K562 treated with DMSO at 1 percent for 12 hours (cell line): ENCODE data around the gene ALDH18A1. TPM values are rescaled to one million over a fixed set of nuclear protein-coding genes. Genes with fewer than 3 reads are reported as not detected.

Source experiments
- total RNA-seq: library from RNA; unstranded; fragments of 300-600 nt; gene quantifications from 2 replicates; pipeline ENCODE4 v1.2.3, GENCODE V29; 2022; ENCODE audit not compliant: insufficient read depth

Gene ALDH18A1
- 12.8 and 27.1 TPM in 2 replicates for total RNA-seq

DNA sequence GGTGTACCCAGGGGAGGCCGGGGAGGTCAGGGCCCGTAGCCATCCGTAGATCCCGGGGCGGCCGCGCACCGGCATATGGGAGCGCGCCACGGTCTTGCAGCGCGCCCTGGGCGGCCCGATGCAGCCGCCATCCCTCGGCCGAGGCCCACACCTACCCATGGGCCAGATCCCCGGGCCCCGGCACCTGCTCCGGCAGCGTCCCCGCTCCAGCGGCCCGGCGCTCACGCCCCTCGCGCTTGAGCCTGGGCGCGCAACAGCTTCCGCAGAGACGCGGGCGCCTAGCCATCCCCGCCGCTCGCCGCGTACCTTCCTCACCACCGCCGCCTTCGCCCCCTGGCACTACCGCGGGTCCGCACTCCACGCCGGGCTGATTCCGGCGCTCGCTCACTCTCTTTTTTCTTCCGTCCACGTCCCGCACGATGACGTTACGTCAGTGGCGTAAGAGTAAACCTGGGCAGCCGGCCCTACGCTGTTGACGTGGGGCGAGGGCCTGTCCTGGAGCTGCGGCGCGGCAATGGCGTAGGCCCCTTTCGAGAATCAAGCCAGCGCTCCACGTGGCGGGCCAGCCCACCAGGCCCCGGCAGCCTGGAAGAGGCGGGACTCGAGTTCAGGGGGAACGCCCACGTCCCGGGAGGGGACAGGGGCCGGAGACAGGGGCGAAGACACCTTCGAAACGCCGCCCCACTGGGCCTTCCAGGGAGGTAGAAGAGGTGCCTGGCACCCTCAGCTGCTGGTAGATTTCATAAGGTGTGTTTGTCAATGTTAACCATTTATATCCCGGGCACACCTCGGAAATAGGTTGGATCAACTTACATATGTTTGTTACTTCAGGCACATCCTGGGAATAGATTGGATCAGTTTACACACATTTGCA, at the start of gene ALDH18A1:
Gene ALDH18A1 (minus strand): TSS at position 421 of the 874 bp plus-strand sequence. CDS start 3,334 bp downstream, outside the sequence.

DNA sequence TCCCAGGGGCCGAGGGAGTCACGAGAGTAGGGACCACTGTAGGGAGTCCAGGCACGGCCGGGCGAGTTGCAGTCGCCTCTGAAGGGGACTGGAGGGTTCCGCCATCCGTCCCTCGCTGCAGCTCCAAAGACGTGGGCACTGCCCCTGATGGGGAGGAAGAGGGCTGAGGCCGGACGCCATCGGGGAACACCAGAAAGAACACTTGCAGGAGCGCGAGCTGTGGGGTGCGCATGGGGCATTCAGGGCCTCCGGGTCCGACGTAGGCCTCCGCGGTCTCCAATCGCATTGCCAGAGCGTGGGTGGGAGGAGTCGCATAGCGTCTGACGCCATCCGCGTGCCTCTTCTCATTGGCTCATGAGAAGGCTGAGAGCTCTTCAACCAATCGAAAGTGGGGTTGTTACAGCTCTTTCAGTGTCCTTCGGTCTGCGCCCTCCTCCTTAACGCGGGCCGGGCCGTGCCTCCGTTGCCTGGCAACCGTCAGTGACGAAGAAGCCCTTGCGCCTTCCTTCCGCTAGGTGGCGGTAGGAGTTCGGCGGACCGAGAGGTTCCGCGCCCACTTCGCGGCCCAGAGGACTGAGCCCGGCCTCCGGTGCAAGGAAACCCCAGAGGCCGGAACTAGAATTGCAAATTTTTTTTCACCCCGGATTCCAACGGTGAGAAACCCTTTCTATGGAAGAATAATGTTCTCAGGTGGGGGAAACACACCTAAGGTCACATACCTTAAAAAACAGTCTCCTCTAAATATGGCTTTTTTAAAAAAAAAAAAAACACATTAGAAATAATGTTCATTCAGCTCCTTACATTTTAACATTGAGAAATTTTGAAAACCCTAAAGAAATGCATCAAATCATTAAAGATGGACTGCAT, 37.4 kb upstream of the ALDH18A1 start, which contains the start of gene TCTN3:
Gene TCTN3 (minus strand): TSS at position 260 of the 867 bp plus-strand sequence. CDS start 28 bp downstream, at position 232.

DNA sequence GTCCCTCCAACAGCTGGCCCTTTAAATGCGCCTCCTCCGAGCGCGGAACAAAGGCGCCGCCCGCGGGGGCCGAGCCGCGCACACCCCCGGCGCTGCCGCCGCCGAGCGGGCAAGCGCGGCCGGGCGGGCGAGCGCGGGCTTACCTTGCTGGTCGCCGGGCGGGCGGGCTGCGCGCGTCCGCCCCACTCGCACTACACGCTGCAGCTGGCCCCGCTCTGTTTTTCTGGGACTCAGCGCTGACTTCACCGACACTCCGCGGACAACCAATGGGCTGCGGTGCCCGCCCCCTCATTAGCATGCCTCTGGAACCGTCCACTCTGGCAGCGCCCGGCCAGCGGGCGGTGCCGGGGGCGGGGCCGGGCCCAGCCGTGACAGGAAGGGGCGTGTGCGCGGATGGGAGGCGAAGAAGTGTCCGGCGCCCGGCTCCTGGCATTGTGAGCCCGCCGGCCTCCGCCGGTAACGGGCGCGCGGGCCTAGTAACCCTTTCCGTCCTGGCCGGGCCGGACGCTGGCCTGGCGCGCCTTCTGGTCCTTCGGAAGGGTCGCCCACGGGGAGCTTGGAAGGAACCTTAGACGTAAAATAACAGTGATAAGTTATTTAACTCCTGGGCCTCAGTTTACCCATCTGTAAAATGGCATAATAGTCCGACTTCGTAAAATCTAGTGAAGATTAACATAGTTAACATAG, 95.2 kb downstream of the ALDH18A1 start, which contains the start of gene SORBS1:
Gene SORBS1 (minus strand): TSS at position 195 of the 687 bp plus-strand sequence. CDS start 120,236 bp downstream, outside the sequence.

Other genes starting within 250 kb of the ALDH18A1 start
- gene SORBS1, start 95.3 kb downstream of the ALDH18A1 start, total RNA-seq, result 3.4 and 8.1 TPM in 2 replicates
- gene TCTN3, start 37.2 kb upstream of the ALDH18A1 start, total RNA-seq, result 7.4 and 13.1 TPM in 2 replicates
- 0.83 and 2.0 TPM in 2 replicates for gene ENTPD1, start 99.5 kb upstream of the ALDH18A1 start, total RNA-seq